ENCODE measurements around the gene FAM76B. TPM values are rescaled to one million over a fixed set of nuclear protein-coding genes. Genes with fewer than 3 reads are reported as not detected.

The FAM76B gene
- total and polyA plus RNA-seq, 9 of the 15 experiments (the other 6 are each of a cell fraction or from before 2014, with no cell fraction given), result 22.5 to 60.0 (median 35.0) TPM

DNA sequence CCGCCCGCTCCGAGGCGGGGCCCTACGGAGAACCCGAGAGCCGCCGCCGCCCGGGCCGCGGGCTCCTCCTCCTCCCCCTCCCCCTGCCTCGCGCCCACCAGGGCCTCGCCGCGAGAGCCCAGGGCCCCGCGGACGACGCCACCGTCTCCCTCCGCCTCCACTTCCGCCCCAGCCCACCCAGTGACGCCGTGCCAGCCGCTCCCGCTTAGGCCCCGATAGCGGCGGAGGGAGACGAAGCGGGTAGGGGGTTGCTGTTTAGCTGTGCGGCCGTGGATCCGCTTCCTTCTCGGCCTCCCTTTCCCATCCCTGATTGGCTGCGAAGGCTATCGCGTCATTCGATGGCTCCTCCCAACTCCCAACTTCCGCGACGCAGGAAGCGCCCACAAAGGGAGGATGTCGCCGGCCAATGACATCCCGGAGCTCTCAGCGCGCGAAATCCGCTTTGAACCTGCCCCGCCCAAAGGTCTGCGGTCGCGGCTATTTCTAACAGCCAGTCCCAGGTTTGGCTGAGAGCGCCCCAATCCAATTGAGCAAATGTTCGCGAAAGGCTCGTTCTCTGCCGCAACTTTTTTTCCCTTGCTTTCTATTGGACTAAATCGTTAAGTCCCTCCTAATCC lies at the start of gene FAM76B (continued):
- TF ChIP-seq ZMIZ1 (IDR thresholded peaks at IDR 0.05; ENCODE audit: low read depth in 2 of 2, low read length in 2 of 2), result no peak
- TF ChIP-seq NUFIP1 (IDR thresholded peaks at IDR 0.05; ENCODE audit: partially characterized antibody), result peak; percentile 20
- TF ChIP-seq MYC (IDR thresholded peaks at IDR 0.05; ENCODE audit: low read depth, low read length), result 0 out of 2 replicates have a peak, but pooled peaks have one; percentile 61
- no peak for TF ChIP-seq MYC (CRISPR knock-in tag; IDR thresholded peaks at IDR 0.05; ENCODE audit: borderline replicate concordance, low read depth)
- TF ChIP-seq CTBP1 (IDR thresholded peaks at IDR 0.05; ENCODE audit: borderline replicate concordance), result peak; percentile 58
- no peak for TF ChIP-seq SIX5 (IDR thresholded peaks at IDR 0.05; ENCODE audit: borderline replicate concordance in 1 of 2, insufficient read depth in 1 of 2, low read depth in 1 of 2, low read length in 2 of 2)

Data from K562 (cell line).